Measurements from ENCODE around the gene FAM3A. TPM values are rescaled to one million over a fixed set of nuclear protein-coding genes. Genes with fewer than 3 reads are reported as not detected.

Gene FAM3A
- total RNA-seq, 1 donor from 2014 or later = 4.5 TPM

GRCh38 chrX:154546354-154547244, 30.6 kb upstream of the FAM3A start, which contains the start of gene G6PD:
G6PD (minus strand) TSS chrX:154546846; CDS start chrX:154546155, 691 bp downstream.
- Mint-ChIP-seq H3K27me3 (ENCODE audit: insufficient read depth, low read depth) (peaks cover 7% of the 10 kb centered on the region), H3K4me1 (peaks cover 12% of the 10 kb centered on the region), H3K27ac (no peak within 1 kb of the TSS), H3K9me3 (peaks cover 25% of the 10 kb centered on the region), H3K36me3 (peaks cover 7% of the 10 kb centered on the region), H3K4me3 (peak within 1 kb of the TSS; percentile 91)
- DNase-seq (ENCODE audit: low spot score) = peak; percentile 87
- H3K4me3 ChIP-seq = peak within 1 kb of the TSS; percentile 68
- peaks cover 34% of the 10 kb centered on the region for H3K79me2 ChIP-seq (ENCODE audit: low read depth)
- H3K9me3 ChIP-seq (ENCODE audit: low read depth) = no peaks in the 10 kb centered on the region
- no peaks in the 10 kb centered on the region for H3K36me3 ChIP-seq
- TF ChIP-seq EZH2phosphoT487 (IDR thresholded peaks at IDR 0.05) (no peak), CTCF (IDR thresholded peaks at IDR 0.05) (no peak), EZH2 (IDR thresholded peaks at IDR 0.05) (no peak)
- peak within 1 kb of the TSS; percentile 90 for H3K27ac ChIP-seq
- no peak within 1 kb of the TSS for H2AFZ ChIP-seq (replicated peaks)
- H3F3A ChIP-seq (ENCODE audit: low read depth) = no peaks in the 10 kb centered on the region
- no peaks in the 10 kb centered on the region for H3K4me1 ChIP-seq
- H3K27me3 ChIP-seq = no peaks in the 10 kb centered on the region
- H4K20me1 ChIP-seq (ENCODE audit: low read depth) = no peaks in the 10 kb centered on the region
- H3K9ac ChIP-seq = peak within 1 kb of the TSS; percentile 66
- peak within 1 kb of the TSS; percentile 83 for H3K4me2 ChIP-seq

GRCh38 chrX:154545673-154546274, 29.7 kb upstream of the FAM3A start:
- Histone ChIP-seq H3K4me2 (peak overlapping the region; percentile 83), H3F3A (ENCODE audit: low read depth) (no peaks in the 10 kb centered on the region), H3K4me3 (peak overlapping the region; percentile 68), H2AFZ (replicated peaks) (no peak overlapping the region), H3K9ac (no peak overlapping the region), H3K4me1 (no peaks in the 10 kb centered on the region), H4K20me1 (ENCODE audit: low read depth) (no peaks in the 10 kb centered on the region), H3K9me3 (ENCODE audit: low read depth) (no peaks in the 10 kb centered on the region), H3K27me3 (no peaks in the 10 kb centered on the region), H3K36me3 (no peaks in the 10 kb centered on the region), H3K79me2 (ENCODE audit: low read depth) (peaks cover 34% of the 10 kb centered on the region), H3K27ac (no peak overlapping the region)
- Mint-ChIP-seq H3K27me3 (ENCODE audit: insufficient read depth, low read depth) (peaks cover 7% of the 10 kb centered on the region), H3K4me3 (peak overlapping the region; percentile 85), H3K36me3 (peaks cover 7% of the 10 kb centered on the region), H3K9me3 (peaks cover 23% of the 10 kb centered on the region), H3K4me1 (peaks cover 12% of the 10 kb centered on the region), H3K27ac (no peak overlapping the region)
- DNase-seq (ENCODE audit: low spot score) = no peak
- TF ChIP-seq CTCF (IDR thresholded peaks at IDR 0.05) = no peak
- TF ChIP-seq EZH2 (IDR thresholded peaks at IDR 0.05) = no peak
- no peak for TF ChIP-seq EZH2phosphoT487 (IDR thresholded peaks at IDR 0.05)

- peak overlapping the region; percentile 15 for H3K4me3 Mint-ChIP-seq
Observed at GRCh38 chrX:154542723-154543424, 26.8 kb upstream of the FAM3A start.

More at GRCh38 chrX:154542723-154543424, 26.8 kb upstream of the FAM3A start:
- Histone ChIP-seq H3K9ac (no peak overlapping the region), H3F3A (ENCODE audit: low read depth) (no peaks in the 10 kb centered on the region), H3K27me3 (no peaks in the 10 kb centered on the region), H3K4me1 (no peaks in the 10 kb centered on the region), H3K4me3 (no peak overlapping the region), H3K27ac (no peak overlapping the region), H2AFZ (replicated peaks) (no peak overlapping the region), H3K9me3 (ENCODE audit: low read depth) (no peaks in the 10 kb centered on the region), H4K20me1 (ENCODE audit: low read depth) (no peaks in the 10 kb centered on the region), H3K4me2 (no peak overlapping the region), H3K36me3 (no peaks in the 10 kb centered on the region), H3K79me2 (ENCODE audit: low read depth) (peaks cover 10% of the 10 kb centered on the region)
- Mint-ChIP-seq H3K27ac (no peak overlapping the region), H3K27me3 (ENCODE audit: insufficient read depth, low read depth) (peaks cover 5% of the 10 kb centered on the region), H3K36me3 (peaks cover 7% of the 10 kb centered on the region), H3K4me1 (peaks cover 8% of the 10 kb centered on the region), H3K9me3 (peaks cover 21% of the 10 kb centered on the region)
- no peak for DNase-seq (ENCODE audit: low spot score)
- TF ChIP-seq EZH2phosphoT487 (IDR thresholded peaks at IDR 0.05) (no peak), CTCF (IDR thresholded peaks at IDR 0.05) (no peak), EZH2 (IDR thresholded peaks at IDR 0.05) (no peak)

All from neural progenitor cell (in vitro differentiated cells).